Neural progenitor cell (in vitro differentiated cells): ENCODE results near the gene TRUB1. TPM values are rescaled to one million over a fixed set of nuclear protein-coding genes. Genes with fewer than 3 reads are reported as not detected.

Experiments used
- DNase-seq: peaks from one replicate; pipeline ENCODE4 v3.0.0-alpha.2; 2016; ENCODE audit warnings: low spot score
- H2AFZ ChIP-seq: fragments of 200-600 bp; sonication (generic); replicated peaks from 2 replicates; pipeline ENCODE4 v1.6.1; 2016; ENCODE audit warnings: antibody characterized with exemption
- H3F3A ChIP-seq: fragments of 200-600 bp; sonication (generic); 2 replicates; pipeline ENCODE4 v1.6.1; 2016; ENCODE audit warnings: antibody characterized with exemption, low read depth
- H3K27ac ChIP-seq: fragments of 200-600 bp; sonication (generic); 2 replicates; pipeline ENCODE4 v1.5.1; 2016; ENCODE audit warnings: mild to moderate bottlenecking
- H3K27me3 ChIP-seq: fragments of 200-600 bp; sonication (generic); 2 replicates; pipeline ENCODE4 v1.6.1; 2016; ENCODE audit warnings: mild to moderate bottlenecking, moderate library complexity
- H3K36me3 ChIP-seq: fragments of 200-600 bp; sonication (generic); 2 replicates; pipeline ENCODE4 v1.5.1; 2016
- H3K4me1 ChIP-seq: fragments of 200-600 bp; sonication (generic); 2 replicates; pipeline ENCODE4 v1.6.1; 2016; ENCODE audit warnings: mixed run types
- H3K4me2 ChIP-seq: fragments of 200-600 bp; sonication (generic); 2 replicates; pipeline ENCODE4 v1.6.1; 2016
- H3K4me3 ChIP-seq: fragments of 200-600 bp; sonication (generic); 2 replicates; pipeline ENCODE4 v1.5.1; 2016
- H3K79me2 ChIP-seq: fragments of 200-600 bp; sonication (generic); 2 replicates; pipeline ENCODE4 v1.6.1; 2016; ENCODE audit warnings: low read depth
- H3K9ac ChIP-seq: fragments of 200-600 bp; sonication (generic); 2 replicates; pipeline ENCODE4 v1.6.1; 2016
- H3K9me3 ChIP-seq: fragments of 200-600 bp; sonication (generic); 2 replicates; pipeline ENCODE4 v1.5.1; 2016; ENCODE audit warnings: low read depth
- H4K20me1 ChIP-seq: fragments of 200-600 bp; sonication (generic); 2 replicates; pipeline ENCODE4 v1.6.1; 2016; ENCODE audit warnings: low read depth
- H3K27ac Mint-ChIP-seq: 3 replicates; pipeline ENCODE4 v1.8.0; 2021; ENCODE audit warnings: mixed read lengths
- H3K27me3 Mint-ChIP-seq: 2 replicates; pipeline ENCODE4 v1.8.0; 2022; ENCODE audit warnings: low read depth, mild to moderate bottlenecking, inconsistent platforms, moderate library complexity, mixed read lengths; ENCODE audit not compliant: insufficient read depth
- H3K36me3 Mint-ChIP-seq: 3 replicates; pipeline ENCODE4 v1.8.0; 2021; ENCODE audit warnings: mixed read lengths
- H3K4me1 Mint-ChIP-seq: 3 replicates; pipeline ENCODE4 v1.8.0; 2021; ENCODE audit warnings: mixed read lengths
- H3K4me3 Mint-ChIP-seq: 3 replicates; pipeline ENCODE4 v1.8.0; 2021; ENCODE audit warnings: mild to moderate bottlenecking, moderate library complexity, mixed read lengths
- H3K9me3 Mint-ChIP-seq: 3 replicates; pipeline ENCODE4 v1.8.0; 2020; ENCODE audit warnings: mixed read lengths
- CTCF ChIP-seq: fragments of 200-600 bp; sonication (generic); IDR thresholded peaks from 2 replicates; pipeline ENCODE4 v1.5.1; 2017; ENCODE audit warnings: antibody characterized with exemption, mild to moderate bottlenecking
- EZH2 ChIP-seq: fragments of 200-600 bp; sonication (generic); IDR thresholded peaks from 2 replicates; pipeline ENCODE4 v1.6.1; 2017; ENCODE audit warnings: antibody characterized with exemption, mild to moderate bottlenecking, moderate library complexity
- EZH2phosphoT487 ChIP-seq: fragments of 200-600 bp; sonication (generic); IDR thresholded peaks from 2 replicates; pipeline ENCODE4 v1.6.1; 2017; ENCODE audit warnings: antibody characterized with exemption
- total RNA-seq: library from RNA; depleted of rRNA; stranded (reverse); fragments of >200 nt; gene quantifications from 2 replicates; pipeline ENCODE4 v1.2.3, GENCODE V29; 2015; ENCODE audit warnings: low replicate concordance

TRUB1 gene
- total RNA-seq, 1 donor from 2014 or later, result 41.9 TPM

- TF ChIP-seq EZH2phosphoT487 (no peak), CTCF (no peak), EZH2 (no peak)
- no peak for DNase-seq
- H3K4me3 ChIP-seq, result no peak overlapping the region
- no peaks in the 10 kb centered on the region for H3K27me3 ChIP-seq
- H2AFZ ChIP-seq, result no peak overlapping the region
- no peak overlapping the region for H3K4me2 ChIP-seq
- Mint-ChIP-seq H3K9me3 (no peaks in the 10 kb centered on the region), H3K27me3 (peaks cover 2% of the 10 kb centered on the region), H3K36me3 (peaks cover 5% of the 10 kb centered on the region), H3K4me3 (no peak overlapping the region), H3K4me1 (peaks cover 30% of the 10 kb centered on the region), H3K27ac (no peak overlapping the region)
- no peak overlapping the region for H3K27ac ChIP-seq
- peaks cover 43% of the 10 kb centered on the region for H3K4me1 ChIP-seq
- peaks cover 20% of the 10 kb centered on the region for H3K79me2 ChIP-seq
- H3K36me3 ChIP-seq, result peaks cover 4% of the 10 kb centered on the region
- no peak overlapping the region for H3K9ac ChIP-seq
- no peaks in the 10 kb centered on the region for H3K9me3 ChIP-seq
- peaks cover 16% of the 10 kb centered on the region for H3F3A ChIP-seq
- H4K20me1 ChIP-seq, result peaks cover 5% of the 10 kb centered on the region
These were observed 37.1 kb downstream of the TRUB1 start for GRCh38 chr10:114975091-114975490.

GRCh38 chr10:114982989-114983388, 45.0 kb downstream of the TRUB1 start:
- Histone ChIP-seq H3K4me3 (no peak overlapping the region), H3K79me2 (no peaks in the 10 kb centered on the region), H3K9me3 (peaks cover 22% of the 10 kb centered on the region), H3K4me1 (no peaks in the 10 kb centered on the region), H3K27ac (no peak overlapping the region), H4K20me1 (no peaks in the 10 kb centered on the region), H3K27me3 (no peaks in the 10 kb centered on the region), H2AFZ (no peak overlapping the region), H3K9ac (no peak overlapping the region), H3K36me3 (peaks cover 13% of the 10 kb centered on the region), H3F3A (no peaks in the 10 kb centered on the region), H3K4me2 (no peak overlapping the region)
- peaks cover 44% of the 10 kb centered on the region for H3K36me3 Mint-ChIP-seq
- H3K27ac Mint-ChIP-seq, result no peak overlapping the region
- TF ChIP-seq CTCF (no peak), EZH2phosphoT487 (no peak), EZH2 (no peak)
- H3K27me3 Mint-ChIP-seq, result peaks cover 4% of the 10 kb centered on the region
- no peak for DNase-seq
- H3K4me3 Mint-ChIP-seq, result no peak overlapping the region
- H3K9me3 Mint-ChIP-seq, result peaks cover 44% of the 10 kb centered on the region
- H3K4me1 Mint-ChIP-seq, result no peaks in the 10 kb centered on the region

GRCh38 chr10:114987995-114988394, 50.0 kb downstream of the TRUB1 start:
- no peak overlapping the region for H3K27ac Mint-ChIP-seq
- peaks cover 28% of the 10 kb centered on the region for H3K9me3 Mint-ChIP-seq
- no peaks in the 10 kb centered on the region for H3K27me3 ChIP-seq
- no peak for TF ChIP-seq EZH2
- TF ChIP-seq EZH2phosphoT487, result no peak
- TF ChIP-seq CTCF, result no peak
- H3K36me3 ChIP-seq, result peaks cover 6% of the 10 kb centered on the region
- H3K4me3 ChIP-seq, result no peak overlapping the region
- H3K9me3 ChIP-seq, result peaks cover 18% of the 10 kb centered on the region
- no peak overlapping the region for H3K4me2 ChIP-seq
- no peaks in the 10 kb centered on the region for H4K20me1 ChIP-seq
- no peaks in the 10 kb centered on the region for H3K79me2 ChIP-seq
- H3K27ac ChIP-seq, result no peak overlapping the region
- H3K4me1 ChIP-seq, result peaks cover 5% of the 10 kb centered on the region
- H3K4me1 Mint-ChIP-seq, result no peaks in the 10 kb centered on the region
- H3K27me3 Mint-ChIP-seq, result no peaks in the 10 kb centered on the region
- H3F3A ChIP-seq, result no peaks in the 10 kb centered on the region
- DNase-seq, result no peak
- H2AFZ ChIP-seq, result no peak overlapping the region
- H3K36me3 Mint-ChIP-seq, result peaks cover 26% of the 10 kb centered on the region
- H3K9ac ChIP-seq, result no peak overlapping the region
- no peak overlapping the region for H3K4me3 Mint-ChIP-seq
